DMS79 (cell line): ENCODE results near the gene GCK.
"Not testable (repeated sequence)": the region's sequence is repeated elsewhere in the genome, so short reads cannot be mapped to it uniquely, and the experiment has no call there.

Source experiments
- DNase-seq: peaks from one replicate; lab custom pipeline; 2025; lab: John Stamatoyannopoulos, UW

The GCK gene

GRCh38 chr7:44141221-44141850 is 47.9 kb downstream of the GCK start, which contains the start of gene MYL7:
Gene MYL7 (minus strand): TSS chr7:44141332. CDS start chr7:44141305, 27 bp downstream.
- no peak for DNase-seq

- DNase-seq, result no peak
Measured at GRCh38 chr7:44140341-44140740, 48.9 kb downstream of the GCK start.

DNA sequence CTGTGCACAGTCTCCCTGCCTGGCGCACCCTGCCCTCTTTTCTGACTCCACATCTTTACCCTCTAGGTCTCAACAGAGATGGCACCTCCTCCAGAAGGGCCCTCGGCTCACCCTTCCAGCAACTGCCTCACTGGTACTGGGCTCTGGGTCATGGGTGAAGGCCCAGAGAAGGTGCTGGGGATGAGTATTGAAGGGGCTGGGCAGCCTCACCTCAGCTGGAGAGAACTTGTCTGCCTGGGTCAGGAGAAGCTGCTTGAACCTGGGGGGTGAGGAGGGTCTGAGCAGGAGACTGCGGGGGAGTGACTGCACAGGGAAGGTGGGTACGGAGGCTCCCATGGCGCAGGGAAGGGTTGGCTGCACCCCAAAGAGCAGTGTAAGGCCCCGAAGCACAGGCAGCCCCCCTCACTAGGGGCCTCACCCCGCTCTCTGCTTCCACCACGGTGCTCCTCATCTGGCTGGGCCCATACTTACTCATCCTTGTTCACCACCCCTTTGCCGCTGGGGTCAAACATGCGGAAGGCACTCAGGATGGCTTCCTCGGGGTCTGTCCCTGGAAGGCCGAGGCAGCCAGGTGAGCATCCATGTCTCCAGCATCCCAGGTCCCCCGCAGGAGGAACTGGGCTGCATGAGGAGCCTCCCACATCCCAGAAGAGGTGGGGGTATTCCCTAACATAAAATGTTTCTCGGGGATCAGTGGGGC is 49.8 kb downstream of the GCK start:
- no peak for DNase-seq

DNA sequence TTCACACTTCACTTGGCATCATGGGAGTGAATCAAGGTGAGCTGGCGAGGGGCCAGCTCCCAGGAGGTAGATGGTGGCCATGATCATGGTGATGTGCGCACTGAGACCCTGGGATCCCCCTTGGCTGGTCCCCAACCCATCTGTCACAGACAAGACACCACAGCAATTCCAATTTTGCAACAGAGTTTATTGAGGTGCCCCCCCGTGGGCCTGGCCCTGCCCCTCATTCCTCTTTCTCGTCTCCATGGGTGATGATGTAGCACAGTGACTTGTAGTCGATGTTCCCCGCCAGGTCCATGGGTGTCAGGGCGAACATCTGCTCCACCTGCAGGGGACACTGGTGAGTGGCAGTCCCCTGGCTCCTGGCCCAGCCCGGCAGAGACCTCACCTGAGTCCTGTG is 50.5 kb downstream of the GCK start:
- no peak for DNase-seq

DNA sequence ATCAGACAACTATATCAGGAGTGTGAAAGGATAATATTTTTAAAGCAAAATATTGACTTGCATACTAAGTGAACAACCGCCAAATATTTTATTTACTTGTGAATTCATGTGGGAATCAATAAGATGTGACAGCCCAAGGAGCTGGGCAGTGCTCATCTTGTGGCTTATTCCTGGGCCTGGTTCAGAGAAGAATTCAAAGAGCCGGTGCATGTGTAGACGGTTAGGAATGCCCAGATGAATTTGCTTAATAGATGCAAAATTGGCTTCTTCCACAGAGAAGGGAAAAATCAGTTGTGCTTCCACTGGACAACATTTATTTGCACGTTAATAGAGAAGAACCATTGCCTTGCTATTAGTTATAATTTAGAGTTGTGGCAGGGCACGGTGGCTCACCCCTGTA is 52.5 kb downstream of the GCK start:
- no peak for DNase-seq

DNA sequence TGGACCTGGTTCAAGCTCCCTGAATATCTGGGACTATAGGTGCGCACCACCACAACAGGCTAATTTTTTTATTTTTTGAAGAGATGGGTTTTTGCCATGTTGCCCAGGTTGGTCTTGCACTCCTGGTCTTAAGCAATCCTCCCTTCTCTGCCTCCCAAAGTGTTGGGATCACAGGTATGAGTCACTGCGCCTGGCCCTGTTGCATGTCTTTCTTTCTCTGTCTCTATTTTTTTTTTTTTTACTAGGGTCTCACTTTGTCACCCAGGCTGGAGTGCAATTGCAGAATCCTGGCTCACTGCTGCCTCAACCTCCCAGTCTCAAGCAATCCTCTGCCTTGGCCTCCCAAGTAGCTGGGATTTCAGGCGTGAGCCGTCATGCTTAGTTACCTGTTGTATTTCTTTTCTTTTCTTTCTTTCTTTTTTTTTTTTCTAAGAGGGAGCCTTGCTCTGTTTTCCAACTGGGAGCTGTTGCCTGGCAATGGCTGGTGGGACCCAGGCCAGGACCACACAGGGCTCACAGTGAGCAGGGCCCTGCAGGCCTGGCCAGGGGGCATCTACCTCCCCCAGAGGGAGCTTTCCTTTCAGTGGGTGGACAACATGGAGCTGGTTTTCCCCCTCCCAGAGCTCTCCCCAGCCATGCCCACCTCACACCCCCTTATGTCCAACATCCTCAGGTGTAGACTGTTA is 54.2 kb downstream of the GCK start:
- DNase-seq, result peak; percentile 20

- no peak for DNase-seq
Measured at GRCh38 chr7:44133295-44133694, 55.9 kb downstream of the GCK start.

GRCh38 chr7:44132039-44132438 is 57.2 kb downstream of the GCK start:
- no peak for DNase-seq

- no peak for DNase-seq
Measured at GRCh38 chr7:44131173-44132029, 57.8 kb downstream of the GCK start.

GRCh38 chr7:44128721-44129582 is 60.3 kb downstream of the GCK start:
- DNase-seq, result no peak

DNA sequence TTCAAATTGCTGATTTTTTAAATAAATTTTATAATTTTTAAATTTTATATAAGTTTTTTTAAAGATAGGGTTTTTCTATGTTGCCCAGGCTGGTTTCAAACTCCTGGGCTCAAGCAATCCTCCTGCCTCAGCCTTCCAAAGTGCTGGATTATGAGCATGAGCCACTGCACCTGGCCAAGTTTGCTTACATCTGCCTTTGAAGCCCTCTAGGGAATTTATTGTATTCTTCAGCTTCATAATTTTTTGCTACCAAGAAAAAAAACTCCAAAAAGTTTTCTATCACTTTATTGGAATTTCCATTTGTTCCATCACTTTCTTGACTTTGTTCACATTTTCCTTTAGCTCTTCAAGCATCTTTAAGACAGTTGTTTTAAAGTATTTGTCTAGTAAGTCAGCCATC is 62.1 kb downstream of the GCK start:
- DNase-seq, result no peak

DNA sequence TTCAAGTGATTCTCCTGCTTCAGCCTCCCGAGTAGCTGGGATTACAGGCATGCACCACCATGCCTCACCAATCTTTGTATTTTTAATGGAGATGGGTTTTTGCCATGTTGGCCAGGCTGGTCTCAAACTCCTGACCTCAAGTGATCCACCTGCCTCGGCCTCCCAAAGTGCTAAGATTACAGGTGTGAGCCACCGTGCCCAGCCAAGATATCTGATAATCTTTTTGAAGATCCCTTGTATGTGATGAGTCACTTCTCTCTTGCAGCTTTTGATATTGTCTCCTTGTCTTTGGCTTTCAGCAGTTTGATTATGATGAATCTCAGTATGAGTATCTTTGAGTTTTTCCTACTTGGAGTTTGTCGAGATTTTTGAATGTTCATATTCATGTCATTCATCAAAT is 62.7 kb downstream of the GCK start:
- not testable (repeated sequence) for DNase-seq

DNA sequence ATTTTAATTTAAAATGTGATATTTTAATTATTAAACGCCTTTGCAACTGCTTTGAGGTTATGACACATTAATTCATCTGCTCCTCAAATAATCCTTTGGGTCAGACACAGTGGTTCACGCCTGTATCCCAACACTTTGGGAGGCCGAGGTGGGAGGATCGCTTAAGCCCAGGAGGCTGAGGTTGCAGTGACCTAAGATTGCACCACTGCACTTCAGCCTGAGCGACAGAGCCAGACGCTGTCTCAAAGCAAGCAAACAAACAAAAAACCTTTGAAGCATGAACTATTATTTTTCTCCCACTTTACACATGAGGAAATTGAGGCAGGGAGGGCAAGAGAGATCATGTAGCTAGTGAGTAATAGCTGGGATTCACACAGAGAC is 64.4 kb downstream of the GCK start:
- DNase-seq, result no peak

DNA sequence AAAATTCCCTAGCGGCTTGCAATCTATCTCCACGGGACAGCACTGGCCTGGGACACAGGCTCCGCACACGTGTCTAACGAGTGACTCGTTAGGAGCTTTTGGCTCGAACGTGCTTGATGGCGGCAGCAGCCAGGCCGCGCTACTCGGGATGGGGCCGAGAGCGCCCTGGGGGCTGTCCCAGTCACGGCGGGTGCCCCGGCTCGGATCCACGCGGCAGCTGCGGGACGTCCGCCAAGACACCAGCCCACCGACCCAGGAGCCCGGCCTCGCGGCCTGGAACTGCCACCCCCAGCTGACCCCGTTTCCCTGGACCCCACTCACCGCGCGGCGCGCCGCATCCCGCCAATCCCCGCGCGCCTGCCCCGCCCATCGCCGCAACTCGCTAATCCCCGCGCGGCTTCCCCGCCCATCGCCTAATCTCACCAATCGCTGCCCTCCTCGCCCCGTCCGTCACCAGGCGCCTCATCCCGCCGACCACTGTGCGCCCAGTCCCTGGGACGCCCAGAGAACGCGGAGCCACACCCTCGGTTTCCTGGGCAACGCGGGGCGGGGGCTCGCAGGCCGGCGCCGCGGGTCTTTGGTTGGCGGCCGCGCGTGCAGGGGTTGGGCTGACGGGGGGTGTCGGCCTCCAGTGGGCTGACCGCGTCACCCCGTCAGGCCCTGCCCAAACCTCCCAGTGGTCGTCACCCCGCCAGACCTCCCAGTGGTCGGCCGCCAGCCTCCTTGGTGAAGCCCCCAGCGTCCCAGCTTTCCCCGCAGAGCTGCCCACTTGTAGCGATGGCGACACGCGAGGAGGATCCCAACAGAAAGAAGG is 65.8 kb downstream of the GCK start, which contains the start of gene POLD2:
Gene POLD2, minus strand, starts transcription at position 359 of the 814 bp plus-strand sequence. CDS start 1,495 bp downstream, outside the sequence.
- peak; percentile 98 for DNase-seq

GRCh38 chr7:44122529-44122928 is 66.7 kb downstream of the GCK start:
- no peak for DNase-seq

- DNase-seq, result no peak
Measured at GRCh38 chr7:44121761-44122420, 67.3 kb downstream of the GCK start.

DNA sequence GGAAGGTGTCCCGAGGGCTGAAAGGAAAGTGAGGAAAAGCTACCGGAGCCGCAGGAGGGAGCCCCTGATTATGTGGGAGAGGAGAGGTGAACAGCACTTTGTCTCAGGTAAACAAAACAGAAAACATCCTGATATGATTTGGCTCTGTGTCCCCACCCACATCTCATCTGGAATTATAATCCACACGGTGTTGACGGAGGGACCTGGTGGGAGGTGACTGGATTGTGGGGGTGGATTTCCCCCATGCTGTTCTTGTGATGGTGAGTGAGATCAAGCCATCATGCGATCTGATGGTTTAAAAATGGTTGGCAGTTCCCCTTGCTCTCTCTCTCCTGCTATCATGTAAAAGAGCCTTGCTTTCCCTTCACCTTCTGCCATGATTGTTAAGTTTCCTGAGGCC is 68.8 kb downstream of the GCK start:
- no peak for DNase-seq

- DNase-seq, result no peak
Measured at GRCh38 chr7:44119829-44120380, 69.3 kb downstream of the GCK start.

GRCh38 chr7:44117801-44118429 is 71.3 kb downstream of the GCK start:
- no peak for DNase-seq
